GM18870 (cell line): ENCODE results near the gene SHE.
"Not testable (repeated sequence)": the region's sequence is repeated elsewhere in the genome, so short reads cannot be mapped to it uniquely, and the experiment has no call there.

ENCODE experiments used
- ATAC-seq: cut with Tn5 transposase; IDR thresholded peaks from one replicate; pipeline ENCODE4 v1.9.1; 2021; ENCODE audit warnings: moderate library complexity; ENCODE audit not compliant: unreplicated experiment

The SHE gene

DNA sequence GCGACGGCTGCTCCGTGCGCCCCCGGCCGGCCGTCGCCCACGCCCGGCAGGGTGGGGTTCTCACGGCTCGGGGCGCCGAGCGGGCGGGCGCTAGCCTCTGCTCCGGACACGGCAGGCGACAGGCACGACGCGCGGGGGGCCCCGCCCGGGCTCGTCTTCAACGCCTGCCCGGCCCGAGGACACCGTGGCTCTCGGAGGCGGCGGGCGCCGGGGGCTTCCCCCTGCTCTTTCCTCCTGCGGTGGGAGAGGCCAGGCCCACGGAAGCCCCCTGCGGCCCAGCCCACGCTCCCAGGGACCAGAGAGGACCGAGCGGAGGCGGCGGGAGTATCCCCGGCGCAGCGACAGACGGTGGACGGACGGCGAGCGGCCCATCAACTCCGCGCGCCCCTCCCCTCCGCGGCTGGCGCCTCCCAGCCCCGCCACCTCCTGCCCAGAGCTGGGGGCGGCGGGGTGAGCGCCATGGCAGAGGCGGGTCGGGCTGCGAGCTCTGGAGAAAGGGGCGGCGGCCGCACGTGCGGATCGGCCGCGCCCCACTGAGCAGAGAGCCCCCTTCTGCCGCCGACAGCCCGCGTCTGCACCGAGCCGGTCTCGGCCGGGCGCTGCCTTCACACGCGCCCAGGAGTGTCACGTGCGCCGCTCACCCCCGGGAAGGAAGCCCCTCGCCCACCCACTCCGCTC lies at the start of gene SHE, which contains the start of gene TDRD10:
TSS of gene SHE (minus strand) at position 347 of the 678 bp plus-strand sequence. CDS start 386 bp downstream, outside the sequence.
TSS of gene TDRD10 (plus strand) at position 154 of the 678 bp plus-strand sequence. CDS start 4,685 bp downstream, outside the sequence.
- no peak for ATAC-seq

DNA sequence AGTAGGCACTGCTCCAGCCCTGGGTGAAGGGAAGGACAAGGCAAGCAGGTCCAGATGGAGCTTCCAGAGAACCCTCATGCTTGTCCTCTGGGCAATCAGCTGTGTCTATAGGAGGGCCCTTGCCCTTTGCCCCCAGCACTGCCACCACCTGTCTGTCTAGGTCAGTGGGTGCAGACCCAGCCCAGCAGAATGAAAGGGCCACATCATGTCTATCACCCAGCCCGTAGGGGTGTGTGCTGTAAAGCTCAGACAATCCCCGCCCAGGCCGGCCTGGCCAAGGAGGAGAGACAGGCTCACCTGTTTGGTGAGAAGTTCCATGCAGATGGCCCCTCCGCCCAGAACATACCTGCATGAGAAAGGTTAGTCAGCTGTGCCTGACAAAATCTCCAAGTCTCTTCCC lies 49.3 kb upstream of the SHE start:
- no peak for ATAC-seq

GRCh38 chr1:154550657-154551056 lies 48.4 kb upstream of the SHE start:
- ATAC-seq, result no peak

DNA sequence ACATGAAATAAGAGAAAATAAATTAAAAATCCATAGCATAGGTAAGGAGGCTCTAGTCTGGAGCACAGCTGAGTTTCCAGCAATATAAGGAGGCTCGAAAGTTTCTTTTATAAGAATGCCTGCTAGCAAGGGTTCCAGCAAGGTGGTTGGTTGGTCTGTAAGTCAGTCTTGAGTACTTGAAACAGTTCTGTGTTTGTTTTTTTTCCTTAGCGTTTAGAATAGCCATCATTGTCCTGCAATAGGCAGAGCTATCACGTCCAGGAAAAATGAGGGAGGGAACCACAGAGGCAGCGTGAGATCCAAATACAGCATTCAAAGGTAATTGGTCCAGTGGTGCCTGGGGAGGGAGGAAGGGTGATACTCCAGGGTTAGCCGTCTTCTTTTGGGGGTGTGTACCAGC lies 47.9 kb upstream of the SHE start:
- ATAC-seq, result no peak

DNA sequence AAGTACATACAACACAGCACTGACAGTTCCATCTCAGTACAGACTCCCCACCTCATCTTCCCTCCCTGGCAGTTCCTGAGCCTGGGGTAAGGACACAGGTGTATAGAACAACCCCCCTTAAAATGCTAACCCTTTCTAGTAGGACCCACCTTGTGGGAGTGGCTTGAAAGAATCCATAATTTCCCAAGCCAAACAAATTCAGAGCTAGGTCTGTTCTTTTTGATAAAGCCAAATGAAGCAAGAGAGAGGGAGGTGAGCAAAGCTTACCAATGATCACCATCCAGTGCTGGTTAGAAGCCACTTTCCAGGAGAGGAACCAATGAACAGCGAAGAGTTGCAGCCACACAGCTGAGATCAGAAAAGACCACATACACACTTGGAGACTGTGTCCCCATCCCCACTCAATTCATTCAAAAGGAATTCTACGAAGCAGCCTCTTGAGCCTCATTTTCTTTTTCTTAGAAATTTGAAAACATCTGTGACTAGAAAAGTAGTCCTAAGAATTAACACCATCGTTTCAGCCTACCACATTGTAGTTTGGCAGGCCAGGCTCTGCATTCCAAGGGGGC lies 47.1 kb upstream of the SHE start:
- ATAC-seq, result no peak

DNA sequence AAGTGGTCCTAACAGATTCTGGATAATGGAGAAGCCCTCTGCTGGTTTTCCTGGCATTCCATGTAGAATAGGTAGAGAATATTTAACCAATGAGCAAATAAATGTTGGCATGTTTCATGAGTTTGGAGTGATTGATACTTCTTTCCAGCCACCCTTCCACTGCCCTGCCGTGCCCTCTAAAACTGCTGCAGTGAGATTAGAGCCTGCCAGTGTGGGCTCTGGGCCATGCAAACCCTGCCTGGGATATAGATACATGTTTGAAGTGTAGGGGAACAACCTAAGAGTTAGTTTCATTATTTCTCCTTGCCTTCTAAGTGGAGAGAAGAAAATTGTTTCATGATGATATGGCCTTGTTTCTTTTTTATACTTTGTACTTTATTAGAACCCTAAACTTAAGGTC lies 45.8 kb upstream of the SHE start:
- ATAC-seq, result no peak

- no peak for ATAC-seq
Measured at GRCh38 chr1:154547105-154547732, 45.0 kb upstream of the SHE start.

DNA sequence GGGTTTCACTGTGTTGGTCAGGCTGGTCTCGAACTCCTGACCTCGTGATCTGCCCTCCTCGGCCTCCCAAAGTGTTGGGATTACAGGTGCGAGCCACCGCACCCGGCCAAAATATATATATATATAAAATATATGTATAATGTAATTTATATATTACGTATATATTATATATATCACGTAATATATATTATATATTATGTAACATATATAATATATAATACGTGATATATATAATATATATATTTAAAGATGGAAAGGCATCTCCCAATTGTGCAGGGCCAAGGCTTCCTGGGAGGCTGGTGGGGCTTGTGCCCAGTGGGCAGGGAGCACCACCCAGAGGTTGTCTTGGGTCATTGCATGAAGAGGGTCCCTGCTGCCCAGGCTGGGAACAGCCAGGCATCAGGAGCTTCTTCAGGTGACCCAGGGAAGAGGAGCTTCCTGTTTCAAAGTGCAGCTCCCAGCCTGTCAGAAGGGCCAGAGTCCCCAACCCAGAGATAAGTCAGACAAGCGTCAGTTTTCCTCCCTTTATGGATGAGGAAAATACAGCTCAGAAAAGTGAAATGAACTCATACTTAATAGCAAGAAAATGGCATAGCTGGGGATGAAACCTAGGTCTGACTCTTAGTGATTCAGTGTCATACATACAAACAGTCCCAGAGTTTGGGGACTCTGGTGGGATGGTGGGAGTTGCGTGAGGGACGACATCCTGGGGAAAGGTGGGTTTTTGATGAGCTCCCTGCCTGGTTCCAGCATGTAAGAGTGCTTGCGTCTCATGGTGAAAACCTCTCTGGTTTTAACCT lies 44.3 kb upstream of the SHE start:
- no peak for ATAC-seq

- no peak for ATAC-seq
Measured at GRCh38 chr1:154541231-154541630, 39.0 kb upstream of the SHE start.

DNA sequence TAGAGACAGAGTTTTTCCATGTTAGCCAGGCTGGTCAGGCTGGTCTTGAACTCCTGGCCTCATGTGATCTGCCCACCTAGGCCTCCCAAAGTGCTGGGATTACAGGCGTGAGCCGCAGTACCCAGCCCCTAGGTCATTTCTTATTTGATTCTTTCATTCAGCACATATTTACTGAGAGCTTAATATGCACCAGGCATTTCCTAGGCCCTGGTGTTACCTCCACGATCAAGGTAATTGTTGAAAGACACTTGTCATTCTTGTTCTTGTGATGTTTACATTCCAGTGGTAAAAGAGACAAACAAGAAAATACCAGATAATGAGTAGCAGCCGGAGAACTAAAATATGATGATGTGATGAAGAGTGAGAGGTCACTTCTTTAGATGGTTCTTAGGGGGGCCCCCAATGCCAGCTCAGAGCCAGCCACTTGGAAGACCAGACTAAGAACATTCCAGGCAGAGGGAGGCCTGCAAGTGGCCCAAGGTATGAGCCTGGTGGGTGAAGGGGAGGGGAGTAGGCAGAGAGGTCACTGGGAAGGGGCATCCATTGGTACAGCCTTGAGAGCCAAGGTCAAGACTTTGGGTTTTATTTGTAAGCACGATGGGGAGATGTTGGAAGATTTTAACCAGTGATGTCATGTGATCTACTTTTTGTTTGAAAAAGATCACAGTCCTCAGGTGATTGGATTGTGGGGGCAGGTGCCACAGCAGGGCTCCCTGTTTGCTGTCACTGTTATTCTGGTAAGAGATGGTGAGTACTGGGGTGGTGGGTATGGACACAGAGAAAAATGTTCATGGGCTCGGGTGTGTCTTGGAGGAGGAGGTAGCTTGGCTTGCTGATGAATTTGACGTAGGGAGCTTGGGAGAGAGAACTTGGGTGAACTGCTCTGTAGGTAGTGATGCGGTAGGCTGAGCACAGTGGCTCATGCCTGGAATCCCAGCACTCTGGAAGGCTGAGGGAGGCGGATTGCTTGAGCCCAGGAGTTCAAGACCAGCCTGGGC lies 37.6 kb upstream of the SHE start:
- ATAC-seq, result no peak

GRCh38 chr1:154536570-154536969 lies 34.4 kb upstream of the SHE start:
- ATAC-seq, result no peak

GRCh38 chr1:154533952-154534844 lies 32.0 kb upstream of the SHE start:
- no peak for ATAC-seq

GRCh38 chr1:154531950-154532349 lies 29.7 kb upstream of the SHE start:
- not testable (repeated sequence) for ATAC-seq

- ATAC-seq, result no peak
Measured at GRCh38 chr1:154529308-154529707, 27.1 kb upstream of the SHE start.

- ATAC-seq, result no peak
Measured at GRCh38 chr1:154527192-154527591, 25.0 kb upstream of the SHE start.

GRCh38 chr1:154524881-154525280 lies 22.7 kb upstream of the SHE start:
- ATAC-seq, result no peak

DNA sequence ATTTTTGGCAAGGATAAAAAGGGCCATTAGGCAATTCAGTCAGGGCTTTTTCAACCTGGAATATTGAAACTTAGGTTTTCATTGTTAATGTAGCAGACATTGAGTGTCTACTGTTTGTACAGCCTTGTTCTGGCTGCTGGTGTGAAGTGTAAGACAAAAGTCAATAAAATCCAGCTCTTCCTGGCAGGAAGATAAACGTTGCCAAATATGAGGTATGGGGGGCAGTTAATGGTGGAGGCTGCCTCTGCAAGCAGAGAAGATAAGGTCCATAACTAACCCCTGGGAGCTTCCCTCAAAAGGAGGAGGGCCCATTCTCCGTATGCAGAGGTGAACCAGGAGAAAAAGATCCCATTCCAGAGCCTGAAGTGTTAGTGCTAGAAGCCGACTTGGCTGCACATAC lies 19.5 kb upstream of the SHE start:
- no peak for ATAC-seq

- ATAC-seq, result no peak
Measured at GRCh38 chr1:154520333-154520732, 18.1 kb upstream of the SHE start.

GRCh38 chr1:154519591-154519991 lies 17.4 kb upstream of the SHE start:
- no peak for ATAC-seq
